DND-41 (cell line): ENCODE data around the gene ING1.

Source experiments
- ATAC-seq: fragments of 200-7000 bp; cut with Tn5 transposase; 3 replicates; pipeline ENCODE4 v1.9.1; 2021; ENCODE audit warnings: low read depth; ENCODE audit not compliant: insufficient read depth
- DNase-seq: peaks from one replicate; pipeline ENCODE4 v3.0.0-alpha.2; 2020
- H2AFZ ChIP-seq: 2 replicates; pipeline ENCODE4 v1.6.0; 2012; ENCODE audit warnings: low read depth, low read length
- H3K27ac ChIP-seq: 2 replicates; pipeline ENCODE4 v1.5.1; 2012; ENCODE audit warnings: low read length, inconsistent platforms
- H3K27me3 ChIP-seq: fragments of 200-600 bp; sonication (generic); 2 replicates; pipeline ENCODE4 v1.6.0; 2012; ENCODE audit warnings: low read length, mild to moderate bottlenecking, inconsistent platforms; ENCODE audit not compliant: insufficient read depth, poor library complexity
- H3K36me3 ChIP-seq: 2 replicates; pipeline ENCODE4 v1.5.1; 2012; ENCODE audit warnings: low read length, inconsistent platforms; ENCODE audit not compliant: insufficient read depth
- H3K4me1 ChIP-seq: 2 replicates; pipeline ENCODE4 v1.5.1; 2012; ENCODE audit warnings: mild to moderate bottlenecking, low read length; ENCODE audit not compliant: insufficient read depth
- H3K4me2 ChIP-seq: 2 replicates; pipeline ENCODE4 v1.6.0; 2012; ENCODE audit warnings: mild to moderate bottlenecking, moderate library complexity, low read length, inconsistent platforms; ENCODE audit not compliant: insufficient read depth
- H3K4me3 ChIP-seq, 2 experiments: fragments of 200-600 bp in 1 of 2; shearing (Covaris generic) in 1 of 2; 2 replicates each; pipeline ENCODE4 v1.5.1; 2012 to 2016; ENCODE audit warnings: inconsistent platforms in 2 of 2, low read length in 2 of 2, mild to moderate bottlenecking in 2 of 2, low read depth in 1 of 2, moderate library complexity in 1 of 2
- H3K79me2 ChIP-seq: 2 replicates; pipeline ENCODE4 v1.6.0; 2012; ENCODE audit warnings: low read length, inconsistent platforms; ENCODE audit not compliant: insufficient read depth
- H3K9ac ChIP-seq: 2 replicates; pipeline ENCODE4 v1.6.0; 2012; ENCODE audit warnings: low read depth, mild to moderate bottlenecking, inconsistent platforms, low read length, moderate library complexity
- H3K9me3 ChIP-seq: 2 replicates; pipeline ENCODE4 v1.5.1; 2012; ENCODE audit warnings: low read length, moderate library complexity, mild to moderate bottlenecking, inconsistent platforms; ENCODE audit not compliant: insufficient read depth, severe bottlenecking
- H4K20me1 ChIP-seq: 2 replicates; pipeline ENCODE4 v1.6.0; 2012; ENCODE audit warnings: low read length; ENCODE audit not compliant: insufficient read depth
- EZH2 ChIP-seq: IDR thresholded peaks from 3 replicates; pipeline ENCODE4 v1.6.1; 2012; ENCODE audit warnings: borderline replicate concordance, low read depth, mild to moderate bottlenecking, moderate library complexity, low read length, inconsistent platforms; ENCODE audit not compliant: severe bottlenecking

The ING1 gene

DNA sequence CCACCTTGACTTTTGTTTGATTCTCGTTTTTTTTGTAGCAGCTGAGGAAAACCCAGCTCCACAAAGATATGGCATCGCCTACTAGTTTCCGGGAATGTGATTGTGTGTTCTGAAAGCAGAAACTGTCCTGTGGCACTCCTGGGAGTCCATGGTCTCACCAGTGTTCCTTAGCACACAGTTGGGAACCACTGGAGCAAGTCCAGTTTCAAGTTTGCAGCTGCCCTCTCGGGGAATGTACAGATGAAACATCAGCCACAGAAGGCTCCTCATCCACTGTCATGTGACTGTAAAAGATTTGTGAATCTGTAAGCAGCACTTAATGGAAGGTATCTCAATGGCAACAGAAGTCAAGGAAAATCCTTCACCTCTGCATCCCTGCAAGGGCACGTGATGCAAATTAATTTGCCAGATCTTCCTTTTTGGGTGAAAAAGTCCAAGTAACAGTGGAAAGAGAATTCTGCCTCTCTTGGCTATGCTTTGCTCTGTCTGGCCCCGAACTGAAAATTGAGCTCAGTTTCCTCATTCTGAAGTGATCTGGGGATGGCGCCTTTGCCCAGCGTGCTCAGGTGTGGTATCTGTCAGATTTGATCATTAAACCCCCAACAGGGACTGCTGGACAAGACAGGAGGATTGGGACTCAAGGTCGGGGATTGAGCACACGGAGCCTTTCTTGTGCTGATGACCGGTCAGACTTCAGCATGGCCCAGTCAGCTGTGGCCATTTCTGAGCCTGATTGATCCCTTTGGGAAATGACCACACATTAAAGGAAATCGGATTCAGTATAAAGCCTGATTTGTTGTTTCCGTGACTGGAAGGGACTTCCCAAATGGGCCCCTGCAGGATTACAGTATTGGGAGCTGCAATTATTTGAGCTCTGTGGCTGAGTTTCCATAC is 58.8 kb downstream of the ING1 start:
- Histone ChIP-seq H3K4me1 (no peaks in the 10 kb centered on the region), H3K27ac (no peak overlapping the region), H3K9ac (no peak overlapping the region), H4K20me1 (no peaks in the 10 kb centered on the region), H3K27me3 (peaks cover 38% of the 10 kb centered on the region), H3K4me3 (no peak overlapping the region), H3K79me2 (no peaks in the 10 kb centered on the region), H2AFZ (no peak overlapping the region), H3K9me3 (no peaks in the 10 kb centered on the region), H3K36me3 (no peaks in the 10 kb centered on the region), H3K4me2 (no peak overlapping the region)
- ATAC-seq, result no peak
- no peak for TF ChIP-seq EZH2
- DNase-seq, result no peak
